ENCODE measurements around the gene MRPS6. TPM values are rescaled to one million over a fixed set of nuclear protein-coding genes. Genes with fewer than 3 reads are reported as not detected.

MRPS6 gene
- total and polyA plus RNA-seq, 4 donors: 12.1 to 83.0 (median 17.0) TPM

DNA sequence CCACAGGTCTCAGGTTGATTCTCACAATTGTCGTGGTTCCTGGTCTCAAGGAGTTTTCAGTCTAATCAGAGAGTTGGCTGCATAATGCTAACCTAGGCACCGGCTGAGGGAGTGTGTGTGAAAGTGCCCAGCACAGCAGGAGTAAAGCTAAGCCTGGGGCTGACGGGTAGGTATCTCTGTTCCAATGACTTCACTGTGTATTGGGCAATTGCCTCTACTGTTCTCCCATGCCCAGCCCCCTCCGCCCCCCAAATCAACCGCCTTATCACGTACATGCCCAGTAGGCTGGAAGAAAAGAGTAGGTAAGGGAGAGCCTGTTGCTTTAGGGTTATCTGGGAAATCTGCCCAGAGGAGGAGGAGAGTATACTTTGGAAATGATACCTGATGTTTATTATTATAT lies 54.7 kb downstream of the MRPS6 start (continued):
- TF ChIP-seq, protein P1, sequence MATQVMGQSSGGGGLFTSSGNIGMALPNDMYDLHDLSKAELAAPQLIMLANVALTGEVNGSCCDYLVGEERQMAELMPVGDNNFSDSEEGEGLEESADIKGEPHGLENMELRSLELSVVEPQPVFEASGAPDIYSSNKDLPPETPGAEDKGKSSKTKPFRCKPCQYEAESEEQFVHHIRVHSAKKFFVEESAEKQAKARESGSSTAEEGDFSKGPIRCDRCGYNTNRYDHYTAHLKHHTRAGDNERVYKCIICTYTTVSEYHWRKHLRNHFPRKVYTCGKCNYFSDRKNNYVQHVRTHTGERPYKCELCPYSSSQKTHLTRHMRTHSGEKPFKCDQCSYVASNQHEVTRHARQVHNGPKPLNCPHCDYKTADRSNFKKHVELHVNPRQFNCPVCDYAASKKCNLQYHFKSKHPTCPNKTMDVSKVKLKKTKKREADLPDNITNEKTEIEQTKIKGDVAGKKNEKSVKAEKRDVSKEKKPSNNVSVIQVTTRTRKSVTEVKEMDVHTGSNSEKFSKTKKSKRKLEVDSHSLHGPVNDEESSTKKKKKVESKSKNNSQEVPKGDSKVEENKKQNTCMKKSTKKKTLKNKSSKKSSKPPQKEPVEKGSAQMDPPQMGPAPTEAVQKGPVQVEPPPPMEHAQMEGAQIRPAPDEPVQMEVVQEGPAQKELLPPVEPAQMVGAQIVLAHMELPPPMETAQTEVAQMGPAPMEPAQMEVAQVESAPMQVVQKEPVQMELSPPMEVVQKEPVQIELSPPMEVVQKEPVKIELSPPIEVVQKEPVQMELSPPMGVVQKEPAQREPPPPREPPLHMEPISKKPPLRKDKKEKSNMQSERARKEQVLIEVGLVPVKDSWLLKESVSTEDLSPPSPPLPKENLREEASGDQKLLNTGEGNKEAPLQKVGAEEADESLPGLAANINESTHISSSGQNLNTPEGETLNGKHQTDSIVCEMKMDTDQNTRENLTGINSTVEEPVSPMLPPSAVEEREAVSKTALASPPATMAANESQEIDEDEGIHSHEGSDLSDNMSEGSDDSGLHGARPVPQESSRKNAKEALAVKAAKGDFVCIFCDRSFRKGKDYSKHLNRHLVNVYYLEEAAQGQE (IDR thresholded peaks at IDR 0.05): no peak
- TF ChIP-seq SP1 (IDR thresholded peaks at IDR 0.05): no peak

DNA sequence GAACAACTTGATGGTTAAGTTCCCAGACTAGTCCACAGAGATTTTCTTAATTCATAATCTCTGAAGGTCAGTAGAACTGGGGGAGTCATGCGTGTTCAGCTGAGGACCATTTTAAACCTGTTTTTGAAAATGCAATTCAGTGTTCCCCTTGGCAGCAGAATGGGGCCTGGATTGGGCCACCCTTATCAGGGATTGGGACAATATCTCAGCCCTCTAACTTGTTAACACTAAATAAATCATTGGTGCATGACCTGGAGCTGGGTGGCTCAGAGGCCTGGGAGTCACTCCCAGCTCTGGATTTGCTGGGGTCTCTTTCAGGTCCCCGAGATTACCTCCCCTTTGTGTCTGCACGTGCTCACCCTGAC lies 55.3 kb downstream of the MRPS6 start:
- no peaks in the 10 kb centered on the region for H3K9me3 ChIP-seq (ENCODE audit: control insufficient read depth in 4 of 4, low read length in 3 of 4)
- peak overlapping the region; percentile 23 to 33 for H3K27ac ChIP-seq (ENCODE audit: low read depth in 1 of 2, low read length in 2 of 2)
- no peak overlapping the region for H3K9ac ChIP-seq (ENCODE audit: low read depth in 1 of 2, low read length in 2 of 2)
- 79% methylated on average over 3 of the region's 3 CpGs for WGBS
- DNase-seq (ENCODE audit: low spot score): no peak
- H3K27me3 ChIP-seq (ENCODE audit: control insufficient read depth in 4 of 4, insufficient read depth in 4 of 4, low read length in 3 of 4): no peaks in the 10 kb centered on the region
- H3K36me3 ChIP-seq (ENCODE audit: control insufficient read depth in 4 of 4, insufficient read depth in 3 of 4, low read depth in 1 of 4, low read length in 3 of 4): peaks cover 0 to 11% (median 4%) of the 10 kb centered on the region in 4 donors
- peaks cover 0 to 14% (median 1%) of the 10 kb centered on the region in 4 donors for H3K4me1 ChIP-seq (ENCODE audit: control insufficient read depth in 4 of 4, insufficient read depth in 4 of 4, low read length in 3 of 4)
- no peak overlapping the region for H3K4me3 ChIP-seq (ENCODE audit: low read depth in 1 of 3, low read length in 3 of 3)
- no peak for TF ChIP-seq TAF1 (conservative IDR thresholded peaks at IDR 0.05)
- no peak for TF ChIP-seq HNF4A (conservative IDR thresholded peaks at IDR 0.05)
- TF ChIP-seq JUND (IDR thresholded peaks at IDR 0.05): no peak
- no peak for TF ChIP-seq NR2F2 (IDR thresholded peaks at IDR 0.05)

DNA sequence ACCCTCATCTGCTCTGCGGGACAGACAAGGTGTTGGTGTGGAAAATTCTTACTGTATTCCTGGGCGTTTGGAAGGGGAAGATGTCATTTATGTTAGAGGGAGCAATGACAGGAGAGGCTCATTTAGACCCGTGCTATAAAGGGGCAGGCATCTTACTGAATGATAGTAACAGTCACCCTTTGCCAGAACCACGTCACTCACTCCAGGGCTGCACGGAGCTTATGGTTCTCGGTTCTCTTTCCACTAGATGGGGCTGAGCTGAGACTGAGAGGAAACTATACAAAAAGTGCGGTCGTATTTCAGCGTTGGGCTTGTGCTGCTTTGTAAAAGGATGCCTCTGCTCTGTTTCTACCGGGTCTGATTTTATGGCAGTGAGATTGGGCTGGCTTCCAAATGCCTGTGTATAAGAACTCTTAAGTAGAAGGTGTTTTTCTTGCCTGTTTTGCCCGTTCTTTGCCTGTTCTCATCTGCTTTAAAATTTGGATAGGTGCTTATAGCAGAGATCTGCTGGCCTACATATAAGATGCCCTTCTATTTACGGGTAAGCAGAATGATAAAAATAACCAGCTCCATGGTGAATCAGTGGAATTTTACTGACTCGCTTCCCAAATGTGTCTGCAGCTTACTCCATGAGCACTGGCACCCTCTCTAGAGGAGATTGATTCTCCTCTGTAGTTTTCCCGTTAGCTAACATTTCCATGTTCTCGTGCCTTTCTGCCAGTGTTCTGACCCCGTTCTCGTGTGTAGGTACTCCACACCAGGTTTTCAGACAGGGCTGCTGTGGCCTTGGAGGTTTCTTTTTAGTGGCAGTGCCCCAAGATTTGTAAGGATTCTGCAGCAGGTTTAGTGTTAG lies 55.9 kb downstream of the MRPS6 start:
- H3K9me3 ChIP-seq (ENCODE audit: control insufficient read depth in 4 of 4, low read length in 3 of 4): no peaks in the 10 kb centered on the region
- H3K36me3 ChIP-seq (ENCODE audit: control insufficient read depth in 4 of 4, insufficient read depth in 3 of 4, low read depth in 1 of 4, low read length in 3 of 4): peaks cover 0 to 11% (median 4%) of the 10 kb centered on the region in 4 donors
- H3K4me1 ChIP-seq (ENCODE audit: control insufficient read depth in 4 of 4, insufficient read depth in 4 of 4, low read length in 3 of 4): peaks cover 0 to 14% (median 2%) of the 10 kb centered on the region in 4 donors
- TF ChIP-seq, protein P2, sequence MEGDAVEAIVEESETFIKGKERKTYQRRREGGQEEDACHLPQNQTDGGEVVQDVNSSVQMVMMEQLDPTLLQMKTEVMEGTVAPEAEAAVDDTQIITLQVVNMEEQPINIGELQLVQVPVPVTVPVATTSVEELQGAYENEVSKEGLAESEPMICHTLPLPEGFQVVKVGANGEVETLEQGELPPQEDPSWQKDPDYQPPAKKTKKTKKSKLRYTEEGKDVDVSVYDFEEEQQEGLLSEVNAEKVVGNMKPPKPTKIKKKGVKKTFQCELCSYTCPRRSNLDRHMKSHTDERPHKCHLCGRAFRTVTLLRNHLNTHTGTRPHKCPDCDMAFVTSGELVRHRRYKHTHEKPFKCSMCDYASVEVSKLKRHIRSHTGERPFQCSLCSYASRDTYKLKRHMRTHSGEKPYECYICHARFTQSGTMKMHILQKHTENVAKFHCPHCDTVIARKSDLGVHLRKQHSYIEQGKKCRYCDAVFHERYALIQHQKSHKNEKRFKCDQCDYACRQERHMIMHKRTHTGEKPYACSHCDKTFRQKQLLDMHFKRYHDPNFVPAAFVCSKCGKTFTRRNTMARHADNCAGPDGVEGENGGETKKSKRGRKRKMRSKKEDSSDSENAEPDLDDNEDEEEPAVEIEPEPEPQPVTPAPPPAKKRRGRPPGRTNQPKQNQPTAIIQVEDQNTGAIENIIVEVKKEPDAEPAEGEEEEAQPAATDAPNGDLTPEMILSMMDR (IDR thresholded peaks at IDR 0.05; ENCODE audit: low read depth, low read length, missing input control): peak; percentile 9
- TF ChIP-seq YY1 (IDR thresholded peaks at IDR 0.05) (no peak), RAD21 (IDR thresholded peaks at IDR 0.05) (peak; percentile 46 to 61)
- no peak overlapping the region for H3K4me3 ChIP-seq (ENCODE audit: low read depth in 1 of 3, low read length in 3 of 3)
- H3K27me3 ChIP-seq (ENCODE audit: control insufficient read depth in 4 of 4, insufficient read depth in 4 of 4, low read length in 3 of 4): no peaks in the 10 kb centered on the region
- DNase-seq (ENCODE audit: low spot score): no peak
- H3K27ac ChIP-seq (ENCODE audit: low read depth in 1 of 2, low read length in 2 of 2): peak overlapping the region; percentile 23 to 36
- 67% methylated on average over 17 of the region's 17 CpGs for WGBS
- peak overlapping the region in 1 of 2 donors; percentile 15 for H3K9ac ChIP-seq (ENCODE audit: low read depth in 1 of 2, low read length in 2 of 2)

Data from liver (tissue), 9 donors.